Activated CD4-positive, alpha-beta memory T cell treated with anti-CD3 and anti-CD28 coated beads for 36 hours (primary cell): Measurements from ENCODE around the gene TMEM198. TPM values are rescaled to one million over a fixed set of nuclear protein-coding genes. Genes with fewer than 3 reads are reported as not detected.

Source experiments
- CTCF ChIA-PET: fragments of 350-600 bp; sonication (Branson Sonifier 250); formaldehyde crosslinking; loops from one replicate; lab custom pipeline; 2021; ENCODE audit warnings: antibody characterized with exemption, inconsistent platforms; lab: Charles Lee
- POLR2A ChIA-PET: fragments of 350-600 bp; sonication (Branson Sonifier 250); formaldehyde crosslinking; loops from one replicate; lab custom pipeline; 2021; ENCODE audit warnings: antibody characterized with exemption; lab: Charles Lee
- DNase-seq: peaks from one replicate; pipeline ENCODE4 v3.0.0-alpha.2; 2020
- H3K27ac Mint-ChIP-seq: one replicate; pipeline ENCODE4 v1.8.0; 2021; ENCODE audit warnings: mixed read lengths
- H3K27me3 Mint-ChIP-seq: one replicate; pipeline ENCODE4 v1.8.0; 2021; ENCODE audit warnings: mixed read lengths
- H3K36me3 Mint-ChIP-seq: one replicate; pipeline ENCODE4 v1.8.0; 2021; ENCODE audit warnings: mixed read lengths
- H3K4me1 Mint-ChIP-seq: one replicate; pipeline ENCODE4 v1.8.0; 2021; ENCODE audit warnings: low read depth, mixed read lengths
- H3K4me3 Mint-ChIP-seq: one replicate; pipeline ENCODE4 v1.8.0; 2021; ENCODE audit warnings: mild to moderate bottlenecking, mixed read lengths
- H3K9me3 Mint-ChIP-seq: one replicate; pipeline ENCODE4 v1.8.0; 2021; ENCODE audit warnings: mixed read lengths
- intact Hi-C: fragments of 100-400 bp; cut with micrococcal nuclease; formaldehyde crosslinking; loops from one replicate; pipeline ENCODE4 v1.15.1; 2023
- total RNA-seq, 2 experiments: library from RNA; stranded (reverse); gene quantifications; one replicate each; pipeline ENCODE4 v1.2.3, GENCODE V29; 2021

The TMEM198 gene
- total RNA-seq, 2 experiments from 2014 or later, result 2.6 to 4.4 TPM

DNA sequence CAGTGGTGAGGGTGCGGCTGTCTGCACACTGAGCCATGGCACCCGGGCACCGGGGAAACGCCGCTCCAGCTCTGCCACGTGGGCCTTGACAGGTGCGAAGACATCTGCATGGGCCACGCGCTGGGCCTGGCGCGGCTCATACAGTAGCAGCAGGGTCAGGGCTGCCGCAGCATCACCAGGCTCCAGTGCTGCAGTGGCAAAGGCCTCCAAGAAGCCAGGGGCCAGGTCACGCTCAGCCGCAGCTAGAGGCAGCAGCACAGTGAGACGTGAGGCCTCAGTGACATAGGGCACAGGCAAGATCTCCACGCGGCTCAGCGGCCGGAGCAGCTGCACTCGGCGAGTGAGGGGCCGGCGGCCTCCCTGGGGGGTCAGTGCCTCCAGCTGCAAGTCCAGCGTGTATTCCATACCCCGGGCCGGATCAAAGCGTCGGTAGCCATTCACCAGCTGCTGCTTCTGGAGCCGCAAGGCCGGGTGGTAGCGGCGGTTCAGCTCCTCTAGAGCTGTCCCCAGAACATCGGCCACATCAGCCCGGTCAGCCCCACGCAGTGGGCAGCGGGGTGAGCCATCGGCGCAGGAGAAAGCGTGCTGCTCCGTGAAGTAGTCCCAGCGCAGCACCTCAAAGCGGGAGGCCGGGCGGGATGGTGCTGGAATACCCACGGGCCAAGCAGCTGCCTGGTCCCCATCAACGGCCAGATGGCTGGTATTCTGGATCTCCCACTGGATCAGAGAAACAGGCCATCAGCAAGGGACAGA lies 3.7 kb upstream of the TMEM198 start:
- Mint-ChIP-seq H3K4me3 (no peak overlapping the region), H3K36me3 (peaks cover 19% of the 10 kb centered on the region), H3K9me3 (no peaks in the 10 kb centered on the region), H3K4me1 (peaks cover 22% of the 10 kb centered on the region), H3K27me3 (peaks cover 4% of the 10 kb centered on the region), H3K27ac (no peak overlapping the region)
- DNase-seq, result no peak
- ChIA-PET CTCF (interaction anchor here (0.7 to 6.6 kb wide), 13 partner anchors 10 to 153 kb away, joined by 3 to 73 read pairs (median 10); partner anchors contain the start of genes DNPEP, GMPPA and STK11IP), POLR2A (no interaction called here)
- intact Hi-C loops, result loop anchor here (10.0 kb wide), 1 partner anchor 365 kb away; the partner anchor contains the start of genes CNPPD1, RETREG2 and SLC23A3

DNA sequence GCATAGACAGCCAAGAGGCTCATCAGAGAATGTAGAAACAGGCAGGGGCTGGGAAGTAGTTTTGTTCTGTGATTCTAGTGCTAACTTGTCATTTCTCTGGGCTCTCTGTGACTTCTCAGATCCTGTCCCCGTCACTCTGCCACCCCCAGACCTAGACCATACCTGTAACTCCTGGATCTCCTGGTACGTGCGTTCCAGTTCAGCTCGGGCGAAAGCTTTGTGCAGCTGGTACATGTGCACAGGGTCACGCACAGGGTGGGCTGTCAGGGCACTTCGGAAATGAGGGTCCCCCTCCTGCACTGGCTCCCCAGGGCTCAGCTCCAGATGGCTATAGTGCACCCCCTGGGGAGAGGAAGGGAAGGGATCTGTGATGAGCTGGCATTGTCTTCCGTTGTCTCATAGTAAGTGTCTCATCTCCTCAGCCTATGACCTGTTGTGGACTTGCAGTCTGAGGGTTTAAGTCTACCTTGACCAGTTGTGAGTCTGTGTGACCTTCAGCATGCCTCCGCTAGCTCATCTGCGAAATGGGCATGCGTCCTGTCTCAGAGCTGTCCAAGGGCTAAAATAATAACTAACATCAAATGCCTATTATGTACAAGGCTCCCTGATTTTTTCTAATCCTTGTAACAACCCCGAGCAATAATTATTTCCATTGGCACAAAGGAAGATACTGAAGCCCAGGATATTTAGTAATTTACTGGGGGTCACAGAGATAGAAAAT lies 2.9 kb upstream of the TMEM198 start:
- intact Hi-C loops, result loop anchor here (1.0 to 10.0 kb wide), 3 partner anchors 101 to 366 kb away; partner anchors contain the start of genes CNPPD1, RETREG2 and SLC23A3
- DNase-seq, result no peak
- peaks cover 22% of the 10 kb centered on the region for H3K4me1 Mint-ChIP-seq
- no peaks in the 10 kb centered on the region for H3K9me3 Mint-ChIP-seq
- no peak overlapping the region for H3K27ac Mint-ChIP-seq
- CTCF ChIA-PET, result interaction anchor here (0.6 to 6.6 kb wide), 28 partner anchors 9 to 185 kb away, joined by 3 to 73 read pairs (median 4); partner anchors contain the start of genes DNPEP, GMPPA, INHA and OBSL1
- no peaks in the 10 kb centered on the region for H3K27me3 Mint-ChIP-seq
- peaks cover 19% of the 10 kb centered on the region for H3K36me3 Mint-ChIP-seq
- H3K4me3 Mint-ChIP-seq, result no peak overlapping the region
- POLR2A ChIA-PET, result no interaction called here

- H3K9me3 Mint-ChIP-seq, result no peaks in the 10 kb centered on the region
- H3K27me3 Mint-ChIP-seq, result no peaks in the 10 kb centered on the region
- DNase-seq, result peak; percentile 91
- H3K4me1 Mint-ChIP-seq, result peaks cover 22% of the 10 kb centered on the region
- peak overlapping the region; percentile 92 for H3K4me3 Mint-ChIP-seq
- intact Hi-C loops, result loop anchor here (1.0 to 10.0 kb wide), 3 partner anchors 101 to 367 kb away; partner anchors contain the start of genes CNPPD1, RETREG2 and SLC23A3
- H3K27ac Mint-ChIP-seq, result no peak overlapping the region
- ChIA-PET POLR2A (no interaction called here), CTCF (interaction anchor here (0.6 to 6.6 kb wide), 35 partner anchors 10 to 185 kb away, joined by 3 to 73 read pairs (median 4); partner anchors contain the start of genes DNPEP, GMPPA, INHA and OBSL1)
- H3K36me3 Mint-ChIP-seq, result peaks cover 19% of the 10 kb centered on the region
Observed at GRCh38 chr2:219541611-219542180, 2.1 kb upstream of the TMEM198 start.

DNA sequence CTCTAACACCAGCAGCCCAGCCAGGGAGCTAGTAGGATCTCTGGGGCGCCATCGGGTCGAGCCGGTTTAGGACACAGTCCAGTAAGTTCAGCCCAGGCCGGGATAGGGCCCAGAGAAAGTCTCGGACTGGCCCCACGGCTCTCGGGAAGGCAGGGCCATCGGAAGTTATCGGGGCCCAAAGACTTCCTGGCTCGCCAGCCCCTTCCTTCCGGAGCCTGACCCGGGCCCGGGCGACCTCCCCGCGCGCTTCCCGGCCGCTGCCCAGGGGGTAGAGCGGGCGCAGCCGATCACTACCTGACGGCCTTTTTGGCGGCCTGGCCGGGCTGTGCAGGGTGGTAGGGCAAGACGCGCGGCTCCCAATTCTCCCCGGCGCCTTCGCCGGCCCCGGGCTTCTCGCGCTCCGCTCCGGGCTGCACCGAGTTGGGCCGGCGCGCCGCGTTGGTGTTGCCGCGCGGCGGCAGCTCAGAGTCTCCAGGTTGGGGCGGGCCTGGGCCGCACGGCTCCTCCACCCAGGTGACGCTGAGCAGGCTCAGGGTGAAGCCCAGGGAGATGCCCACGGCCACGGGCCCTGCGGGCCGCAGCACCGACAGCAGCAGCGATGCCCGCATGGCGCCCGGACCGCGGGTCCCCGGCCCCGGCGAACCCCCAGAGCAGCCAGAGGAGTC lies 765 bp upstream of the TMEM198 start:
- ChIA-PET POLR2A (interaction anchor here (0.6 to 1.4 kb wide), 7 partner anchors 9 to 155 kb away, joined by 3 to 8 read pairs (median 4); partner anchors contain the start of genes DNPEP, GMPPA and STK11IP), CTCF (interaction anchor here (0.9 to 6.6 kb wide), 13 partner anchors 10 to 155 kb away, joined by 3 to 73 read pairs (median 5); partner anchors contain the start of genes GMPPA and STK11IP)
- intact Hi-C loops, result loop anchor here (1.0 to 10.0 kb wide), 5 partner anchors 9 to 368 kb away; partner anchors contain the start of genes CNPPD1, GMPPA, RETREG2 and SLC23A3
- DNase-seq, result no peak
- Mint-ChIP-seq H3K27me3 (no peaks in the 10 kb centered on the region), H3K9me3 (no peaks in the 10 kb centered on the region), H3K4me1 (peaks cover 22% of the 10 kb centered on the region), H3K4me3 (peak overlapping the region; percentile 92), H3K36me3 (peaks cover 19% of the 10 kb centered on the region), H3K27ac (peak overlapping the region; percentile 65)

GRCh38 chr2:219544567-219544966 lies 739 bp downstream of the TMEM198 start:
- Mint-ChIP-seq H3K27me3 (peaks cover 7% of the 10 kb centered on the region), H3K27ac (no peak overlapping the region), H3K9me3 (no peaks in the 10 kb centered on the region), H3K4me1 (peaks cover 22% of the 10 kb centered on the region), H3K36me3 (peaks cover 12% of the 10 kb centered on the region), H3K4me3 (peak overlapping the region; percentile 78)
- intact Hi-C loops, result loop anchor here (10.0 kb wide), 1 partner anchor 370 kb away; the partner anchor contains the start of genes CNPPD1, RETREG2 and SLC23A3
- POLR2A ChIA-PET, result interaction anchor here (1.3 kb wide), 1 partner anchor 15 kb away, joined by 4 read pairs; no protein-coding TSS in a partner anchor
- no peak for DNase-seq
- CTCF ChIA-PET, result interaction anchor here (0.9 to 6.6 kb wide), 4 partner anchors 15 to 98 kb away, joined by 3 to 73 read pairs (median 17); partner anchors contain the start of gene STK11IP

- Mint-ChIP-seq H3K4me3 (no peak overlapping the region), H3K36me3 (peaks cover 7% of the 10 kb centered on the region), H3K4me1 (peaks cover 22% of the 10 kb centered on the region), H3K27ac (no peak overlapping the region), H3K9me3 (no peaks in the 10 kb centered on the region), H3K27me3 (peaks cover 7% of the 10 kb centered on the region)
- ChIA-PET POLR2A (no interaction called here), CTCF (interaction anchor here (0.9 to 6.6 kb wide), 3 partner anchors 15 to 97 kb away, joined by 3 to 73 read pairs (median 30); no protein-coding TSS in a partner anchor)
- DNase-seq, result no peak
- intact Hi-C loops, result loop anchor here (10.0 kb wide), 1 partner anchor 371 kb away; the partner anchor contains the start of genes CNPPD1, RETREG2 and SLC23A3
Observed at GRCh38 chr2:219545295-219545942, 1.6 kb downstream of the TMEM198 start.

DNA sequence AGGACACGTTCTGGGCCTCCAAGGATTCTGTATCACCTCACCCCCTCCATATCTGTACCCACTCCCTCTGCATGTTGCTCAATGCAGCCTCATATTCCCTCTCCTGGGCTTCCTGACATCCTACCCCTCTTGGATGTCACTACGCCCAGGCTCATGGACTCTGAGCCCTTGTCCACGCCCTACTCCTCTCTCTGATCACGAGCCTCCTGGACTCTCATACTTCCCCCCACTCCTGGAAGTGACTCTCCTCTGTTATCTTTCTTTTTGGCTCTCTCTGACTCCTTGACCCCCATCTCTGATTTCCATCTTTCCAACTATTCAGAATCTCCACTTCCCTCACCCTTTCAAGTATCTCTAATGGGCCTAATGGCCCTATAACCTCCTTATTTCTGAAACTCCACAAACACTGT lies 2.1 kb downstream of the TMEM198 start:
- CTCF ChIA-PET, result interaction anchor here (0.9 to 6.6 kb wide), 3 partner anchors 16 to 97 kb away, joined by 3 to 73 read pairs (median 30); no protein-coding TSS in a partner anchor
- intact Hi-C loops, result loop anchor here (10.0 kb wide), 1 partner anchor 371 kb away; the partner anchor contains the start of genes CNPPD1, RETREG2 and SLC23A3
- POLR2A ChIA-PET, result no interaction called here
- Mint-ChIP-seq H3K27me3 (peaks cover 10% of the 10 kb centered on the region), H3K4me1 (peaks cover 22% of the 10 kb centered on the region), H3K27ac (no peak overlapping the region), H3K36me3 (peaks cover 4% of the 10 kb centered on the region), H3K4me3 (no peak overlapping the region), H3K9me3 (no peaks in the 10 kb centered on the region)
- no peak for DNase-seq

DNA sequence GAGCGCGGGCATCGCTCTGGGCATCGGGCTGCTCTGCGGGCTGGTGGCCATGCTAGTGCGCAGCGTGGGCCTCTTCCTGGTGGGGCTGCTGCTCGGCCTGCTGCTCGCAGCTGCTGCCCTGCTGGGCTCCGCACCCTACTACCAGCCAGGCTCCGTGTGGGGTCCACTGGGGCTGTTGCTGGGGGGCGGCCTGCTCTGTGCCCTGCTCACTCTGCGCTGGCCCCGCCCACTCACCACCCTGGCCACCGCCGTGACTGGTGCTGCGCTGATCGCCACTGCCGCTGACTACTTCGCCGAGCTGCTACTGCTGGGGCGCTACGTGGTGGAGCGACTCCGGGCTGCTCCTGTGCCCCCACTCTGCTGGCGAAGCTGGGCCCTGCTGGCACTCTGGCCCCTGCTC lies 3.8 kb downstream of the TMEM198 start:
- POLR2A ChIA-PET, result no interaction called here
- H3K27ac Mint-ChIP-seq, result no peak overlapping the region
- H3K4me1 Mint-ChIP-seq, result peaks cover 15% of the 10 kb centered on the region
- CTCF ChIA-PET, result interaction anchor here (1.7 kb wide), 1 partner anchor 12 kb away, joined by 13 read pairs; no protein-coding TSS in a partner anchor
- H3K4me3 Mint-ChIP-seq, result no peak overlapping the region
- peaks cover 17% of the 10 kb centered on the region for H3K27me3 Mint-ChIP-seq
- no peaks in the 10 kb centered on the region for H3K36me3 Mint-ChIP-seq
- intact Hi-C loops, result loop anchor here (10.0 kb wide), 1 partner anchor 373 kb away; the partner anchor contains the start of genes CNPPD1, RETREG2 and SLC23A3
- no peak for DNase-seq
- H3K9me3 Mint-ChIP-seq, result no peaks in the 10 kb centered on the region

DNA sequence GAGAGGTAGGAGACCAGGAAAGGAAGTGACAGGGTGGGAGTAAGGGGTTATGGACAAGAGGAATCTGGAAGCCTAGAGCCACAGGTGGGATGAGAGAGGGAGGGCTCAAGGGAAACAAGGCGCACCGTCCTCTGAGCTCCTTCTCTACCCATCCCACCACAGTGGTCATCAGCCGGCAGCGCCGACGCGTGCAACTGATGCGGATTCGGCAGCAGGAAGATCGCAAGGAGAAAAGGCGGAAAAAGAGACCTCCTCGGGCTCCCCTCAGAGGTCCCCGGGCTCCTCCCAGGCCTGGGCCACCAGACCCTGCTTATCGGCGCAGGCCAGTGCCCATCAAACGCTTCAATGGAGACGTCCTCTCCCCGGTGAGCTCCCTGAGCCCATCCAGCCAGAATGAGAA lies 5.2 kb downstream of the TMEM198 start:
- Mint-ChIP-seq H3K9me3 (no peaks in the 10 kb centered on the region), H3K36me3 (no peaks in the 10 kb centered on the region), H3K4me1 (peaks cover 18% of the 10 kb centered on the region), H3K4me3 (no peak overlapping the region), H3K27me3 (peaks cover 26% of the 10 kb centered on the region), H3K27ac (no peak overlapping the region)
- ChIA-PET CTCF (interaction anchor here (0.7 to 1.7 kb wide), 2 partner anchors 11 to 19 kb away, joined by 3 to 13 read pairs; no protein-coding TSS in a partner anchor), POLR2A (no interaction called here)
- intact Hi-C loops, result loop anchor here (10.0 kb wide), 1 partner anchor 374 kb away; the partner anchor contains the start of genes CNPPD1, RETREG2 and SLC23A3
- no peak for DNase-seq

GRCh38 chr2:219549619-219550018 lies 5.8 kb downstream of the TMEM198 start:
- intact Hi-C loops, result loop anchor here (10.0 kb wide), 1 partner anchor 375 kb away; the partner anchor contains the start of genes CNPPD1, RETREG2 and SLC23A3
- Mint-ChIP-seq H3K27ac (no peak overlapping the region), H3K4me1 (peaks cover 13% of the 10 kb centered on the region), H3K4me3 (no peak overlapping the region), H3K9me3 (no peaks in the 10 kb centered on the region), H3K36me3 (no peaks in the 10 kb centered on the region), H3K27me3 (peaks cover 31% of the 10 kb centered on the region)
- ChIA-PET POLR2A (no interaction called here), CTCF (interaction anchor here (1.7 to 2.3 kb wide), 2 partner anchors 10 to 11 kb away, joined by 9 to 13 read pairs; no protein-coding TSS in a partner anchor)
- no peak for DNase-seq
